H9 (cell line): ENCODE measurements around the gene PCCA. TPM values are rescaled to one million over a fixed set of nuclear protein-coding genes. Genes with fewer than 3 reads are reported as not detected.
A peak's percentile ranks its signal among the peaks of the same experiment; 100 is the strongest.

Experiments used
- DNase-seq: peaks from one replicate; pipeline ENCODE4 v3.0.0-alpha.2; 2017
- H2AFZ ChIP-seq: one replicate; pipeline ENCODE4 v1.6.1; 2013; ENCODE audit warnings: mild to moderate bottlenecking, low read length, control low read depth, moderate library complexity
- H2AK5ac ChIP-seq: 2 replicates; pipeline ENCODE4 v1.6.1; 2013; ENCODE audit warnings: low read length, control low read depth, mixed read lengths; ENCODE audit not compliant: insufficient read length
- H2BK120ac ChIP-seq: one replicate; pipeline ENCODE4 v1.6.1; 2013; ENCODE audit warnings: low read depth, mild to moderate bottlenecking, low read length, control low read depth, inconsistent platforms; ENCODE audit not compliant: poor library complexity, severe bottlenecking
- H2BK12ac ChIP-seq: 2 replicates; pipeline ENCODE4 v1.6.1; 2013; ENCODE audit warnings: low read length, control low read depth, mixed read lengths, low read depth; ENCODE audit not compliant: insufficient read length
- H2BK15ac ChIP-seq: 2 replicates; pipeline ENCODE4 v1.6.1; 2013; ENCODE audit warnings: low read depth, low read length, control low read depth
- H2BK20ac ChIP-seq: one replicate; pipeline ENCODE4 v1.6.1; 2013; ENCODE audit warnings: low read depth, mild to moderate bottlenecking, low read length, control low read depth, inconsistent platforms; ENCODE audit not compliant: poor library complexity, severe bottlenecking
- H2BK5ac ChIP-seq: 2 replicates; pipeline ENCODE4 v1.6.1; 2013; ENCODE audit warnings: low read length, control low read depth, mixed read lengths; ENCODE audit not compliant: insufficient read length
- H3K14ac ChIP-seq: 2 replicates; pipeline ENCODE4 v1.6.1; 2013; ENCODE audit warnings: low read length, control low read depth; ENCODE audit not compliant: insufficient read depth
- H3K18ac ChIP-seq: 2 replicates; pipeline ENCODE4 v1.6.1; 2013; ENCODE audit warnings: low read depth, mild to moderate bottlenecking, mixed read lengths, low read length, control low read depth; ENCODE audit not compliant: insufficient read length
- H3K23ac ChIP-seq: 2 replicates; pipeline ENCODE4 v1.6.1; 2013; ENCODE audit warnings: low read length, control low read depth, mixed read lengths, low read depth; ENCODE audit not compliant: insufficient read length
- H3K23me2 ChIP-seq: 2 replicates; pipeline ENCODE4 v1.6.1; 2013; ENCODE audit warnings: low read depth, mild to moderate bottlenecking, mixed read lengths, low read length, control low read depth; ENCODE audit not compliant: insufficient read length, poor library complexity, severe bottlenecking
- H3K27ac ChIP-seq: 2 replicates; pipeline ENCODE4 v1.5.1; 2013; ENCODE audit warnings: low read length, control low read depth, mixed read lengths, low read depth; ENCODE audit not compliant: insufficient read length
- H3K27me3 ChIP-seq: 2 replicates; pipeline ENCODE4 v1.6.1; 2013; ENCODE audit warnings: low read length, control low read depth, inconsistent platforms; ENCODE audit not compliant: insufficient read depth
- H3K4ac ChIP-seq: 2 replicates; pipeline ENCODE4 v1.6.1; 2013; ENCODE audit warnings: low read depth, mild to moderate bottlenecking, control low read depth, inconsistent platforms, low read length, moderate library complexity
- H3K4me1 ChIP-seq: 2 replicates; pipeline ENCODE4 v1.6.1; 2013; ENCODE audit warnings: low read length, control low read depth, inconsistent platforms; ENCODE audit not compliant: insufficient read depth
- H3K4me2 ChIP-seq: 2 replicates; pipeline ENCODE4 v1.6.1; 2013; ENCODE audit warnings: low read length, control low read depth, mixed read lengths; ENCODE audit not compliant: insufficient read length, insufficient read depth
- H3K56ac ChIP-seq: 2 replicates; pipeline ENCODE4 v1.6.1; 2013; ENCODE audit warnings: low read depth, mild to moderate bottlenecking, mixed read lengths, low read length, control low read depth; ENCODE audit not compliant: insufficient read length
- H3K79me1 ChIP-seq: 2 replicates; pipeline ENCODE4 v1.6.1; 2013; ENCODE audit warnings: low read depth, mild to moderate bottlenecking, moderate library complexity, low read length, control low read depth, inconsistent platforms; ENCODE audit not compliant: insufficient read depth, poor library complexity, severe bottlenecking
- H3K79me2 ChIP-seq: 2 replicates; pipeline ENCODE4 v1.6.1; 2013; ENCODE audit warnings: low read length, control low read depth, inconsistent platforms; ENCODE audit not compliant: insufficient read depth
- H3K9ac ChIP-seq: 2 replicates; pipeline ENCODE4 v1.6.1; 2013; ENCODE audit warnings: low read length, control low read depth, mixed read lengths; ENCODE audit not compliant: insufficient read length; ENCODE audit errors: extremely low read depth
- H3K9me3 ChIP-seq: one replicate; pipeline ENCODE4 v1.6.1; 2013; ENCODE audit warnings: low read depth, low read length, inconsistent platforms; ENCODE audit not compliant: control insufficient read depth
- H3T11ph ChIP-seq: one replicate; pipeline ENCODE4 v1.6.1; 2013; ENCODE audit warnings: mild to moderate bottlenecking, low read length, control low read depth, inconsistent platforms
- H4K20me1 ChIP-seq: one replicate; pipeline ENCODE4 v1.6.1; 2013; ENCODE audit not compliant: control insufficient read depth, insufficient read length, insufficient read depth
- H4K5ac ChIP-seq: 2 replicates; pipeline ENCODE4 v1.6.1; 2013; ENCODE audit warnings: low read depth, mild to moderate bottlenecking, mixed read lengths, low read length, control low read depth; ENCODE audit not compliant: insufficient read length
- H4K8ac ChIP-seq: replicated peaks from 2 replicates; pipeline ENCODE4 v1.6.1; 2013; ENCODE audit warnings: low read length, control low read depth, mixed read lengths, low read depth; ENCODE audit not compliant: insufficient read length
- H4K91ac ChIP-seq: 2 replicates; pipeline ENCODE4 v1.6.1; 2013; ENCODE audit warnings: low read depth, mild to moderate bottlenecking, moderate library complexity, mixed read lengths, low read length, control low read depth; ENCODE audit not compliant: insufficient read length
- H3K27ac Mint-ChIP-seq, 3 experiments: 2 replicates in 2 of 3; 3 replicates in 1 of 3; pipeline ENCODE4 v1.8.0; 2020 to 2021; ENCODE audit warnings: mixed read lengths in 3 of 3, mild to moderate bottlenecking in 1 of 3, moderate library complexity in 1 of 3
- H3K27me3 Mint-ChIP-seq: 2 replicates; pipeline ENCODE4 v1.8.0; 2021; ENCODE audit warnings: low read depth, mild to moderate bottlenecking, moderate library complexity, mixed read lengths
- H3K36me3 Mint-ChIP-seq, 3 experiments: 2 replicates in 2 of 3; 3 replicates in 1 of 3; pipeline ENCODE4 v1.8.0; 2020 to 2021; ENCODE audit warnings: low read depth in 3 of 3, mixed read lengths in 3 of 3; ENCODE audit not compliant: insufficient read depth in 1 of 3
- H3K4me1 Mint-ChIP-seq, 2 experiments: 2 replicates each; pipeline ENCODE4 v1.8.0; 2020; ENCODE audit warnings: mixed read lengths in 2 of 2
- H3K4me3 Mint-ChIP-seq, 2 experiments: 2 replicates in 1 of 2; 3 replicates in 1 of 2; pipeline ENCODE4 v1.8.0; 2020 to 2021; ENCODE audit warnings: mild to moderate bottlenecking in 2 of 2, mixed read lengths in 2 of 2, moderate library complexity in 1 of 2
- H3K9me3 Mint-ChIP-seq, 2 experiments: 2 replicates in 1 of 2; 3 replicates in 1 of 2; pipeline ENCODE4 v1.8.0; 2020; ENCODE audit warnings: mild to moderate bottlenecking in 2 of 2, mixed read lengths in 2 of 2, moderate library complexity in 1 of 2
- CTCF ChIP-seq: fragments of 200-600 bp; sonication (generic); conservative IDR thresholded peaks from 3 replicates; pipeline ENCODE4 v1.8.0; 2021; ENCODE audit warnings: antibody characterized with exemption, mild to moderate bottlenecking
- WGBS: extraction: QIAGEN DNeasy Blood & Tissue Kit; methylation state at CpG from one replicate; pipeline ENCODE4 v1.1.7; 2013; ENCODE audit warnings: missing lambda C conversion rate, low lambda C conversion rate, mixed read lengths; ENCODE audit not compliant: insufficient read length; ENCODE audit errors: extremely low coverage; 5-methylcytosine and 5-hydroxymethylcytosine counted together
- total RNA-seq: library from RNA; stranded (reverse); gene quantifications from 2 replicates; pipeline ENCODE4 v1.2.1, GENCODE V29; 2021

The PCCA gene
- total RNA-seq, 1 experiment from 2014 or later: 56.5 TPM

DNA sequence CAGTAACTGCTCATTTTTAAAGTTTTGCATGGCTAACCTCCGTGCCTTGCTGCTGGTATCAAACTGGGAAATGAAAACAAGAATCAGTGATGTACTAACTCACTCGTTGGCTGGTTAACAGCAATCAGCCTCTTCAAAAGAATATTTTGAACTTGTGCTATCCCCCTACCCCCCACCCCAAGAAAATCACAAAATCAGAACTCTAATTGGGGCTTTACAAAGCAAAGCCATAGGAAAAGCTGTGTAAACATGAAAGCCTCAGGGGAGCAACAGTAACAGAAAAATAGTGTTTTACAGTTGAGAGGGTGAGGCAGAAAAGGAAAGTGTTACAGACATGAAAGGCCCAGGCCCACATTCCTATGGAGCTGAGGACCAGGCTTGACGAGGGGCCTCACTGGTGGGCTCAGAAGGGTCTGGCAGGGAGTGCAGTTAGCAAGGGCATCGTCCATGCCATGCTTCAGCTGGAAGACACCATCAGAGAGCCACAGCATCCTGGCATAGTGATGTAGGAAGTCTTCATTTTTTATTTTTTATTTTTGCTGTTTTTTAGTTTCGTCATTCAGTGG is 217.6 kb downstream of the PCCA start:
- H2AK5ac ChIP-seq: no peak overlapping the region
- DNase-seq: no peak
- no peaks in the 10 kb centered on the region for H3K9me3 Mint-ChIP-seq
- no peak overlapping the region for H2BK5ac ChIP-seq
- H3K4me1 ChIP-seq: peaks cover 3% of the 10 kb centered on the region; the same call in 1 of the 2 replicates
- H2BK20ac ChIP-seq: no peak overlapping the region
- H3K9me3 ChIP-seq: no peaks in the 10 kb centered on the region
- peak overlapping the region; percentile 36 to 89 (median 84); a peak in 6 of 7 replicates for H3K27ac Mint-ChIP-seq
- H4K91ac ChIP-seq: no peak overlapping the region
- H3K4me3 Mint-ChIP-seq: peak overlapping the region in 1 of 2 experiments; percentile 23; a peak in 2 of 5 replicates
- no CpG with 5 or more reads among the region's 5 CpGs for WGBS
- H3K23me2 ChIP-seq: no peaks in the 10 kb centered on the region
- H3K27ac ChIP-seq: no peak overlapping the region
- no peak overlapping the region for H4K5ac ChIP-seq
- H2BK12ac ChIP-seq: no peak overlapping the region
- H3K56ac ChIP-seq: no peak overlapping the region
- no peak overlapping the region for H3K4me2 ChIP-seq
- H2BK120ac ChIP-seq: no peak overlapping the region
- no peak overlapping the region for H3K23ac ChIP-seq
- no peak overlapping the region for H3K9ac ChIP-seq
- no peak overlapping the region for H3T11ph ChIP-seq
- no peaks in the 10 kb centered on the region for H3K27me3 ChIP-seq
- no peaks in the 10 kb centered on the region for H3K79me1 ChIP-seq
- H3K4me1 Mint-ChIP-seq: peaks cover 12 to 22% of the 10 kb centered on the region in 2 experiments
- H3K18ac ChIP-seq: no peak overlapping the region
- H3K14ac ChIP-seq: no peak overlapping the region
- H2AFZ ChIP-seq: no peak overlapping the region
- H3K4ac ChIP-seq: no peak overlapping the region
- H4K8ac ChIP-seq: no peak overlapping the region
- H3K27me3 Mint-ChIP-seq: no peaks in the 10 kb centered on the region
- no peak overlapping the region for H2BK15ac ChIP-seq
- no peaks in the 10 kb centered on the region for H3K79me2 ChIP-seq
- no peak for TF ChIP-seq CTCF
- H3K36me3 Mint-ChIP-seq: peaks cover 2 to 22% (median 22%) of the 10 kb centered on the region in 3 experiments; a peak in 5 of 7 replicates
- H4K20me1 ChIP-seq: no peaks in the 10 kb centered on the region
